DND-41 (cell line): ENCODE results near the gene CLCNKB.
"Not testable (repeated sequence)": the region's sequence is repeated elsewhere in the genome, so short reads cannot be mapped to it uniquely, and the experiment has no call there.

ENCODE experiments used
- ATAC-seq: fragments of 200-7000 bp; cut with Tn5 transposase; 3 replicates; pipeline ENCODE4 v1.9.1; 2021; ENCODE audit warnings: low read depth; ENCODE audit not compliant: insufficient read depth
- DNase-seq: peaks from one replicate; pipeline ENCODE4 v3.0.0-alpha.2; 2020
- H2AFZ ChIP-seq: 2 replicates; pipeline ENCODE4 v1.6.0; 2012; ENCODE audit warnings: low read depth, low read length
- H3K27ac ChIP-seq: 2 replicates; pipeline ENCODE4 v1.5.1; 2012; ENCODE audit warnings: low read length, inconsistent platforms
- H3K27me3 ChIP-seq: fragments of 200-600 bp; sonication (generic); 2 replicates; pipeline ENCODE4 v1.6.0; 2012; ENCODE audit warnings: low read length, mild to moderate bottlenecking, inconsistent platforms; ENCODE audit not compliant: insufficient read depth, poor library complexity
- H3K36me3 ChIP-seq: 2 replicates; pipeline ENCODE4 v1.5.1; 2012; ENCODE audit warnings: low read length, inconsistent platforms; ENCODE audit not compliant: insufficient read depth
- H3K4me1 ChIP-seq: 2 replicates; pipeline ENCODE4 v1.5.1; 2012; ENCODE audit warnings: mild to moderate bottlenecking, low read length; ENCODE audit not compliant: insufficient read depth
- H3K4me2 ChIP-seq: 2 replicates; pipeline ENCODE4 v1.6.0; 2012; ENCODE audit warnings: mild to moderate bottlenecking, moderate library complexity, low read length, inconsistent platforms; ENCODE audit not compliant: insufficient read depth
- H3K4me3 ChIP-seq, 2 experiments: fragments of 200-600 bp in 1 of 2; shearing (Covaris generic) in 1 of 2; 2 replicates each; pipeline ENCODE4 v1.5.1; 2012 to 2016; ENCODE audit warnings: inconsistent platforms in 2 of 2, low read length in 2 of 2, mild to moderate bottlenecking in 2 of 2, low read depth in 1 of 2, moderate library complexity in 1 of 2
- H3K79me2 ChIP-seq: 2 replicates; pipeline ENCODE4 v1.6.0; 2012; ENCODE audit warnings: low read length, inconsistent platforms; ENCODE audit not compliant: insufficient read depth
- H3K9ac ChIP-seq: 2 replicates; pipeline ENCODE4 v1.6.0; 2012; ENCODE audit warnings: low read depth, mild to moderate bottlenecking, inconsistent platforms, low read length, moderate library complexity
- H3K9me3 ChIP-seq: 2 replicates; pipeline ENCODE4 v1.5.1; 2012; ENCODE audit warnings: low read length, moderate library complexity, mild to moderate bottlenecking, inconsistent platforms; ENCODE audit not compliant: insufficient read depth, severe bottlenecking
- H4K20me1 ChIP-seq: 2 replicates; pipeline ENCODE4 v1.6.0; 2012; ENCODE audit warnings: low read length; ENCODE audit not compliant: insufficient read depth
- EZH2 ChIP-seq: IDR thresholded peaks from 3 replicates; pipeline ENCODE4 v1.6.1; 2012; ENCODE audit warnings: borderline replicate concordance, low read depth, mild to moderate bottlenecking, moderate library complexity, low read length, inconsistent platforms; ENCODE audit not compliant: severe bottlenecking
- TF ChIP-seq, protein P1 (sequence below): IDR thresholded peaks from 2 replicates; pipeline ENCODE4 v1.5.1; 2012; ENCODE audit warnings: borderline replicate concordance, low read length, moderate library complexity, mild to moderate bottlenecking; ENCODE audit not compliant: poor library complexity, severe bottlenecking; ENCODE audit errors: extremely low read depth

CLCNKB gene

DNA sequence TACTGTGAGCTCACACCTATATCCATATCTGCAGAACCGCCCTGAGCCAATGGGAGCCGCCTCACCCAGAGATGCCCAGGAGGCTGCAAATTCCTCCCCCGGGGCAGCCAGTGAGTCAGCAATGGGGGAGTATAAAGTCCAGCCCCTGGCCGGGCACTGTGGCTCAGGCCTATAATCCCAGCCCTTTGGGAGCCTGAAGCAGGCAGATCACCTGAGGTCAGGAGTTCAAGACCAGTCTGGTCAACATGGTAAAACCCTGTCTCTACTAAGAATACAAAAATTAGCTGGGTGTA lies 5.0 kb upstream of the CLCNKB start:
- no peak for ATAC-seq
- H3K9me3 ChIP-seq = no peaks in the 10 kb centered on the region
- TF ChIP-seq, protein P1, sequence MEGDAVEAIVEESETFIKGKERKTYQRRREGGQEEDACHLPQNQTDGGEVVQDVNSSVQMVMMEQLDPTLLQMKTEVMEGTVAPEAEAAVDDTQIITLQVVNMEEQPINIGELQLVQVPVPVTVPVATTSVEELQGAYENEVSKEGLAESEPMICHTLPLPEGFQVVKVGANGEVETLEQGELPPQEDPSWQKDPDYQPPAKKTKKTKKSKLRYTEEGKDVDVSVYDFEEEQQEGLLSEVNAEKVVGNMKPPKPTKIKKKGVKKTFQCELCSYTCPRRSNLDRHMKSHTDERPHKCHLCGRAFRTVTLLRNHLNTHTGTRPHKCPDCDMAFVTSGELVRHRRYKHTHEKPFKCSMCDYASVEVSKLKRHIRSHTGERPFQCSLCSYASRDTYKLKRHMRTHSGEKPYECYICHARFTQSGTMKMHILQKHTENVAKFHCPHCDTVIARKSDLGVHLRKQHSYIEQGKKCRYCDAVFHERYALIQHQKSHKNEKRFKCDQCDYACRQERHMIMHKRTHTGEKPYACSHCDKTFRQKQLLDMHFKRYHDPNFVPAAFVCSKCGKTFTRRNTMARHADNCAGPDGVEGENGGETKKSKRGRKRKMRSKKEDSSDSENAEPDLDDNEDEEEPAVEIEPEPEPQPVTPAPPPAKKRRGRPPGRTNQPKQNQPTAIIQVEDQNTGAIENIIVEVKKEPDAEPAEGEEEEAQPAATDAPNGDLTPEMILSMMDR = no peak
- no peak for TF ChIP-seq EZH2

DNA sequence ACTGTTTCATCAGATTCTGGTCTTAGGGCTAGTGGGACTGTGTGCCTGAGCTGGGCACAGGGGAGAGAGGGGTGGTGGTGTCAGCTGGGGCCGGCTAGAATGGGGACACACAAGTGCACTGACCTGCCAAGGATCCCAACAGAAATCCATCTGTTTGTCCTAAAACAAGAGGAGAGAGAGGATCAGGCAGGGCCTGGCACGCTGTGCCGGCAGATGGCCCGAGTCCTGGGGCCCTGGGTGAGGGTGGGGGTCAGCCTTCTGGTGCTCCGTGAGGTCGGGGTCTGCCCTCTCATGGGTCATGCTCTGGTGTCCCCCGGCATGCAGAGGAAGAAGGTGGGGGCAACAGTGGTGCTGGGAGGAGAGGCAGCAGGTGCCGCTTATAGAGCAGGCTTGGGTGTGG lies 3.7 kb upstream of the CLCNKB start:
- not testable (repeated sequence) for H3K4me1 ChIP-seq, ATAC-seq, H3K9ac ChIP-seq, H3K79me2 ChIP-seq, H3K27me3 ChIP-seq, H3K36me3 ChIP-seq, H3K4me3 ChIP-seq, H3K9me3 ChIP-seq, DNase-seq, H4K20me1 ChIP-seq, H3K27ac ChIP-seq, H2AFZ ChIP-seq, H3K4me2 ChIP-seq

More for the DNA sequence above, 5.0 kb upstream of the CLCNKB start:
- H3K4me1 ChIP-seq = no peaks in the 10 kb centered on the region
- H3K27ac ChIP-seq = no peak overlapping the region
- DNase-seq = no peak
- H3K79me2 ChIP-seq = no peaks in the 10 kb centered on the region
- no peaks in the 10 kb centered on the region for H3K36me3 ChIP-seq
- H3K27me3 ChIP-seq = peaks cover 7% of the 10 kb centered on the region
- H4K20me1 ChIP-seq = 0 out of 2 replicates have a peak, but pooled peaks cover 3% of the 10 kb centered on the region
- no peak overlapping the region for H3K9ac ChIP-seq
- no peak overlapping the region for H3K4me2 ChIP-seq
- no peak overlapping the region for H2AFZ ChIP-seq
- no peak overlapping the region for H3K4me3 ChIP-seq

DNA sequence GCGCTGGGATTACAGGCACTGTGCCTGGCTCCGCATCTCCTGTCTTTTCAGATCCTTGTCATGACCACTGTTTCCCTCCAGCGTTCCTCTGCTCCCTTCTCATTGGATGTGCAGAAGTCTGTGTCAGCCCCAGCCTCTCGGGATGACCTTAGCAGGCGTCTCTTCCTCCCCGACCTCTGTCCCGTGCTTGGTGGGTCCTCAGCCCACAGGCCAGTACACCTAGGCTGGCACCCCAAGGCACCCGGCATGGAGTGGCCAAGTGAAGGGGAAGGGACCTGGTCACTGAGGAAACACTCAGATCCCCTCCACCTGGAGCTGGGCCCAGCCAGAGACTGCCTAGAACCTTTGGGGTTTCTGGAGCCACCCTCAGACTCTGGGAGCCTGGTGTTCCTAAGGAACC lies 2.4 kb upstream of the CLCNKB start:
- Histone ChIP-seq H2AFZ (no peak overlapping the region), H3K9ac (no peak overlapping the region), H3K36me3 (no peaks in the 10 kb centered on the region), H3K27me3 (peaks cover 8% of the 10 kb centered on the region), H3K9me3 (no peaks in the 10 kb centered on the region), H3K79me2 (no peaks in the 10 kb centered on the region), H3K4me1 (no peaks in the 10 kb centered on the region), H4K20me1 (0 out of 2 replicates have a peak, but pooled peaks cover 6% of the 10 kb centered on the region), H3K27ac (no peak overlapping the region), H3K4me3 (no peak overlapping the region), H3K4me2 (no peak overlapping the region)
- ATAC-seq (no peak), DNase-seq (no peak)
- TF ChIP-seq, protein P1 = no peak
- no peak for TF ChIP-seq EZH2

DNA sequence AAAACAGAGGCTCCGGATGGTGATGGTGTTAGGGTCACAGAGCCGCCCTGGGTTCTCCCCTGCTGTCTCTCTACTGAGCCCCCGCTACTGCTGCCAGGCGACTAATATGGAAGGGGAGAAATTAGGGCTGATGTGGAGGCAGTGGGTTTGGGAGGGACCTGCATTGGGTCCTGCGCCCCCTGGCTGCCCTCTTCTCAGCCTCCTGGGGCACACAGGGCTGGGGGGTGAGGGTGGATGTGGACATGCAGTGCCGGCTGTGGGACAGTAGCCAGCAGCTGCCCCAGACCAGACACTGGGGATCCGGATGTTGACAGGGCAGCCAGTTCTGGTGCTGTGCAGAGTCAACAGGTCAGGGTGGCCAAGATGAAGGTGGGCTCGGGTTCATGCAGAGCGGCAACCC lies 1.5 kb upstream of the CLCNKB start:
- H3K9me3 ChIP-seq = no peaks in the 10 kb centered on the region
- ATAC-seq (no peak), DNase-seq (no peak)
- H3K4me2 ChIP-seq = no peak overlapping the region
- TF ChIP-seq, protein P1 = no peak
- TF ChIP-seq EZH2 = no peak
- H3K36me3 ChIP-seq = no peaks in the 10 kb centered on the region
- H2AFZ ChIP-seq = no peak overlapping the region
- no peak overlapping the region for H3K9ac ChIP-seq
- no peak overlapping the region for H3K27ac ChIP-seq
- 0 out of 2 replicates have a peak, but pooled peaks cover 6% of the 10 kb centered on the region for H4K20me1 ChIP-seq
- H3K4me1 ChIP-seq = no peaks in the 10 kb centered on the region
- peaks cover 8% of the 10 kb centered on the region for H3K27me3 ChIP-seq
- H3K79me2 ChIP-seq = no peaks in the 10 kb centered on the region
- no peak overlapping the region for H3K4me3 ChIP-seq

DNA sequence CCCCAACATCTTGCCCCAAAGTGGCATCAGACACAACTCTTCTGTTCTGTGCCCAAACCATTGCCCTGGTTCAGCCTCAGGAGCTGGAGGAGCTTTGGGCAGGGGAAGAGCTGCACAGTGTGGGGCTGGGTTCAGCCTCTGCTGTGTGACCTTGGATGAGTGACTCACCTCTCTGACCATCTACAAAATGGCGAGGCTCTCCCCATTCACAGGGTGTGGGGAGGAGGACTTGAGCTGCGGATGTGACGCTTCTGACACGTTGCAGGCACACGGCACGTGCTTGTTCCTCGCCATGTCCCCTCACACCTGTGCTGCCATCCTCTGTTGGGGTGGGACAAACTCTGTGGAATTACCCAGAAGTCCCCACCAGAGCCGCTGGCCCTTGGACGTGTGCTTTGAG lies 928 bp upstream of the CLCNKB start:
- DNase-seq, H3K27ac ChIP-seq, H3K9me3 ChIP-seq, H3K4me3 ChIP-seq, H3K4me2 ChIP-seq, H3K9ac ChIP-seq, H2AFZ ChIP-seq, ATAC-seq, H3K36me3 ChIP-seq, H4K20me1 ChIP-seq, H3K79me2 ChIP-seq, H3K4me1 ChIP-seq, H3K27me3 ChIP-seq: not testable (repeated sequence)
